Cerebellar cortex (tissue), 1 donor: ENCODE data around the gene HMCN2.
"Not testable (repeated sequence)": the region's sequence is repeated elsewhere in the genome, so short reads cannot be mapped to it uniquely, and the experiment has no call there.

Experiments used
- DNase-seq: peaks from one replicate; pipeline ENCODE4 v3.0.0-alpha.2; 2015; ENCODE audit warnings: low spot score

HMCN2 gene

DNA sequence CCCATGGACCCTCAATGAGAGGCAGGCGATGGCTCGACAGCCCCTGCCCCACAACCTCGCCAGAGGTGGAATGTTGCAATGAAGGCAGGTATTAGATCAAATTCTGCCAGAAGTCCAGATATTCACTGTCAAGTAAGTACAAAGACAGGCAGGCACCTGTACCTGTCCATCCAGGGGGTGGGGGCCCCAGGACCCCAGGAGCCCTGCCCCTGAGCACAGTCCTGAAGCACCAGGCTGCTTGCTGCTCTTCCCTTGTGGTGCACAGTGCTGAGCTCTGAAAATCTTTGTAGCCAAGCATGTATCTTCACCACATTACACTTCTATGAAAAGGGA is 26.2 kb upstream of the HMCN2 start:
- no peak for DNase-seq

DNA sequence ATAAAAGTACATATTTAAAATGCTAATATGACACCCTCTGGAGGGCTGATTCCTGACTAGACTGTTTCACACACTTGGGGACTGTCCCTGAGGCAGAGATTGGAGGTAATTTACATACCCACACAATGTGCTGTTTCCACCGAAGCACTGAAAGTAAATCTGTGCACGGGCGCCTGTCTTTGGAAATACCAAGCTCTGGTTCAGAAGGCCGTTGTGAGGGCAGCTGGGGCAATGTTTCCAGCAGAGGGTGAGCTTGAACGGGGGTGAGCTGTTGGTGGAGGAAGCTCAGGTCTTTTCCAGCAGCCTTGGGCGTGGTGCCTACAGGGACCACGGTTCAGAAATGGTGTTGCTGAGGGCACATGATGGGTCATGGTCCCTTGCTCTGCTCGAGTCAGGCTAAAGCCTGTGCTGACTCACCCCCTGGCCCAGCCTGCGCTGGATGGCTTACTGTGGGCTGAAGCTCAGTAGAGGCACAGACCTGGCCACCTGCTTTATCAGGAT is 25.8 kb upstream of the HMCN2 start:
- no peak for DNase-seq

- DNase-seq, result peak; percentile 89
Measured at GRCh38 chr9:130240410-130241197, 25.0 kb upstream of the HMCN2 start.

- no peak for DNase-seq
Measured at GRCh38 chr9:130241198-130241535, 24.4 kb upstream of the HMCN2 start.

GRCh38 chr9:130242270-130243014 is 23.1 kb upstream of the HMCN2 start:
- DNase-seq, result peak; percentile 48

GRCh38 chr9:130243015-130243881 is 22.3 kb upstream of the HMCN2 start:
- peak; percentile 74 for DNase-seq

DNA sequence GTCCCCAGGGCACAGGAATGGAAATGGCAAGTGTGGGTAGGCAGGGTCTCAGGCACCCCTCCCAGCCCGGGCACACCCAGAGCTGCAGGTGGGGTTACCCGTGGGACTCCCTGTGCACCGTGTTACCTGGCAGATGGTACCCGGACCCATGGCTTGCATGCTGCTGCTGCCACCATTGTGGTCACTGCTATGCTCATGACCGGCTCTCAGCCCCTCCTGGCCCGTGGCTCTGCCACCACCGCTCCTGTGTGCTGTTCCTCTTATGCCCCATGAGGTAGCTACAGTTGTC is 21.7 kb upstream of the HMCN2 start:
- no peak for DNase-seq

- DNase-seq, result no peak
Measured at GRCh38 chr9:130244548-130245165, 20.9 kb upstream of the HMCN2 start.

- no peak for DNase-seq
Measured at GRCh38 chr9:130245474-130245873, 20.1 kb upstream of the HMCN2 start.

DNA sequence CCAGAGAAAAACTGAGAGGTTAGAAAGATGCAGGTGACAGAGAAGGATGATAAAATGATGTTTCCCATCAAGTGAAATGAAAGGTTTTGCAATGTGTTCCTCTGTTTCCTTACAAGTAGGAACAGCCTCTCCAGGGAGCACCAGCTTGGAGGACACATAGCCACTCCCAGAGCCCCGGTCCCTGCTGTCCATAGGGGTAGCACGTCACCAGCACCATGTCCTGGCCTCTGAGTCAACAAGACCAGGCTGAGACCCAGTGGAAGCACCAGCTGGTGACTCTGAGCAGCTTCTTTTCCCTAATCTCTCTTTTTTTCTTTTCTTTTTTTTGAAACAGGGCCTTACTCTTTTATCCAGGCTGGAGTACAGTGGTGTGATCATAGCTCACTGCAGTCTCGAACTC is 19.4 kb upstream of the HMCN2 start:
- DNase-seq, result no peak

DNA sequence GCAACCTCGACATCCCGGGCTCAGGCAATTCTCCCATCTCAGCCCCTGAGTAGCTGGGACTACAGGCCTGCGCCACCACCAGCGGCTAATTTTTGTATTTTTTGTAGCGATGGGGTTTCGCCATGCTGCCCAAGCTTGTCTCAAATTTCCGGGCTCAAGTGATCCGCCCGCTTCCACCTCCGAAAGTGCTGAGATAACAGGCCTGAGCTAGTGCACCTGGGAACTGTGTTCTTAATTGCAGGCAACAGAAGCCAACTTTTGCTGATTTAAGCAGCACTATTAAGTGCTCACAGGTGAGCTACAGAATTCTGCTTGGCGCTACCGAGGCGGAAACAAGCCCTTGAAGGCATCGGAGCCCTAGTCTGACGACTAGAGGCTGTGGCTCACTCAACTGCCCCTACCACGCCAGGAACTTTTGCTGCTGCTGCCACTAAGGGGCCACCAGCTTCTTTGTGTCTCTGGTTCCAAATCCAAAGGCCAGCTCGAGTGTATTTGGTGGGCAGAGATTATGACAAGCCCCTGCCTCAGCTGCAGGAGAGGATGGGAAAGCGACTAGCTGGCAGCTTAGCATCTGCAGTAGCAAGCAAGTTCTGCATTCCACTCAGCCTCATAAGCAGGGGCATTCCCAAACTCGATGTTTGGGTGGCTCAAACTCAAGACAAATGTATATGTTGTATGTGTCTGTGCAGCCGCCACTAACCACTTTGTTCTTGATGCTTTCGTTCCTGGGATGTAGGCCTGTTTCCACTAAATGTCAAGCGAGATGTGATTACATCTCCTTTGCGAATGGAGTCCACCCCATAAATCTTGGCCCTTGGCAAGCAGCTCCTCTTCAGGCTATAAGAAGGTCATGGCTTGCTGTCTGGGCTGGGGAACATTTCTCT is 10.6 kb upstream of the HMCN2 start:
- DNase-seq, result no peak

- no peak for DNase-seq
Measured at GRCh38 chr9:130255631-130256134, 9.9 kb upstream of the HMCN2 start.

DNA sequence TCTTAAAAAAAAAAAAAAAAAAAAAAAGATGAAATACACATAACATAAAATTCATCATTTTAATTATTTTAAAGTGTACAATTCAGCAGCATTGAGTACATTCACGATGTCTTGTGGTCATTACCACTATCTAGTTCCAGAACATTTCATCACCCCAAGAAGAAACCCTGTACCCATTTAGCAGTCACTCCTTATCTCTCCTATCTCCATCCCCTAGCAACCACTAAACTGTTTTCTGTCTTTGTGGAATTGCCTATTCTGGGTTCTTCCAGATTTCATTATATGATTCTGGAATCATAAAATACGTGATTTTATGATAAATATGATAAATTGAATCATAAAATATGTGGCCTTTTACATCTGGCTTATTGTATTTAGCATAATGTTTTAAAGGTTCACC is 8.9 kb upstream of the HMCN2 start:
- no peak for DNase-seq

DNA sequence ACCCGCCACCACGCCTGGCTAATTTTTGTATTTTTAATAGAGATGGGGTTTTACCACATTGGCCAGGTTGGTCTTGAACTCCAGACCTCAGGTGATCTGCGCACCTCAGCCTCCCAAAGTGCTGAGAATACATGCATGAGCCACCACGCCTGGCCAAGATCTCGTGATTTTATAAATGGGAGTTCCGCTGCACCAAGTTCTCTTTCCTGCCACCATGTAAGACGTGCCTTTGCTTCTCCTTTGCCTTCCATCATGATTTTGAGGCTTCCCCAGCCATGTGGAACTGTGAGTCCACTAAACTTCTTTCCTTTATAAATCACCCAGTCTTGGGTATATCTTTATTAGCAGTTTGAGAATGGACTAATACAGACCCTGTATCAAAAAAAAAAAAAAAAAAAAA is 7.4 kb upstream of the HMCN2 start:
- not testable (repeated sequence) for DNase-seq

GRCh38 chr9:130259044-130259443 is 6.5 kb upstream of the HMCN2 start:
- no peak for DNase-seq

- no peak for DNase-seq
Measured at GRCh38 chr9:130260816-130261765, 4.5 kb upstream of the HMCN2 start.

GRCh38 chr9:130262061-130262745 is 3.4 kb upstream of the HMCN2 start:
- DNase-seq, result no peak

GRCh38 chr9:130262771-130263170 is 2.8 kb upstream of the HMCN2 start:
- DNase-seq, result no peak
